NCI-H146 treated with DMSO at 0.1 percent for 48 hours (cell line): ENCODE data around the gene ITLN1.
"Not testable (repeated sequence)": the region's sequence is repeated elsewhere in the genome, so short reads cannot be mapped to it uniquely, and the experiment has no call there.

Source experiments
- DNase-seq: peaks from one replicate; lab custom pipeline; 2025; ENCODE audit not compliant: unreplicated experiment; lab: John Stamatoyannopoulos, UW

The ITLN1 gene

GRCh38 chr1:160883581-160884513 lies 1.1 kb downstream of the ITLN1 start:
- no peak for DNase-seq

GRCh38 chr1:160882582-160882981 lies 2.4 kb downstream of the ITLN1 start:
- no peak for DNase-seq

- DNase-seq, result not testable (repeated sequence)
Measured at GRCh38 chr1:160881264-160881663, 3.7 kb downstream of the ITLN1 start.

GRCh38 chr1:160880216-160880615 lies 4.8 kb downstream of the ITLN1 start:
- no peak for DNase-seq

- DNase-seq, result no peak
Measured at GRCh38 chr1:160879056-160879455, 5.9 kb downstream of the ITLN1 start.

GRCh38 chr1:160877221-160877620 lies 7.8 kb downstream of the ITLN1 start:
- DNase-seq, result no peak

- DNase-seq, result no peak
Measured at GRCh38 chr1:160876311-160876710, 8.7 kb downstream of the ITLN1 start.

DNA sequence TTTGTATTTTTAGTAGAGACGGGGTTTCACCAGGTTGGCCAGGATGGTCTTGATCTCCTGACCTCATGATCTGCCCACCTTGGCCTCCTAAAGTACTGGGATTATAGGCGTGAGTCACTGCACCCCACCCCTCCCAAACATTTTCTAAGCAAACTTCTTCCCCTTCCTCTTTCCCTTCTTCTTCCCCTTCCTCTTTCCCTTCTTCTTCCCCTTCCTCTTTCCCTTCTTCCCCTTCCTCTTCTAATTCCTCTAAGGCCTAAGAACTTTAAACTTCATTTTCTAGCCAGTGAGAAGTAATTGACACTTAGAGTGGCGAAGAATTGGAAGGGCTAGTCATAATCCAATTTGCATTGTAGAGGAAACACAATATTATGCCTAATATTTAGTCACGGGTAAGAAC lies 9.4 kb downstream of the ITLN1 start:
- not testable (repeated sequence) for DNase-seq

DNA sequence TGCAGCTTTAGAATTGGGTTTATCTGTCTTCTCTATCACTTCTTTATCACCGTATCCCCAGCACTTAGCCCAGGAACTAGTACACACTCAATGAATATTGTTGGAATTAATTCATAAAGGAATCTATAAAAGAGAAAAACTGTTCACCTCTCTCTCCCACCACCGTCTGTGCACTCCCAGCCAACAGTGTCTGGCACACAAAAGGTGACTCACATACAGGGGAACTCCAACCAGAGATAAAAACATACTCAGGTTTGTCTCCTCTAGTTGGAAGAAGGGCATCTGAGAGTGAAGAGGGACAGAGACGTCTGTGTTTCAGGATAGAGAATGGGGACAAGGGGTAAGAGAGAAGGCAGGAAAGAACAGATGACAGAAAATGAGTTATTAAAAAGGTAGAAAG lies 10.0 kb downstream of the ITLN1 start:
- DNase-seq, result no peak

DNA sequence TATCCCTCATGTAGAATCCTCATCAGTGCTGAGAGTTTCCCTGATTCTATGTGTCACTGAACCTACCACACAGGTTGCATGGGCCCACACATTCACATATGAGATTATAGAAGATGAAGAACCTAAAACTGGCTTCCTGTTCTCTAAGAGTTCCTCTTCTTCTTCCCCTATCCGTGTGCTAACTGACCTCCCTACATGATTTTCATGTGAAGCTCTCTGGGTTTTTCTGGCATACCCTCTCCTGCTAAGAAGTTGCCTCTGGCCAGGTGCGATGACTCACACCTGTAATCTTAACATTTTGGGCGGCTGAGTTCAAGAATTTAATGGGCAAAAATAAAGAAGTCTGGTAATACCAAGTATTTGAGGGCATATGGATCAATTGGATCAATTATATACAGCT lies 16.8 kb downstream of the ITLN1 start:
- no peak for DNase-seq

GRCh38 chr1:160867651-160868050 lies 17.3 kb downstream of the ITLN1 start:
- not testable (repeated sequence) for DNase-seq

GRCh38 chr1:160866695-160867260 lies 18.2 kb downstream of the ITLN1 start:
- no peak for DNase-seq

DNA sequence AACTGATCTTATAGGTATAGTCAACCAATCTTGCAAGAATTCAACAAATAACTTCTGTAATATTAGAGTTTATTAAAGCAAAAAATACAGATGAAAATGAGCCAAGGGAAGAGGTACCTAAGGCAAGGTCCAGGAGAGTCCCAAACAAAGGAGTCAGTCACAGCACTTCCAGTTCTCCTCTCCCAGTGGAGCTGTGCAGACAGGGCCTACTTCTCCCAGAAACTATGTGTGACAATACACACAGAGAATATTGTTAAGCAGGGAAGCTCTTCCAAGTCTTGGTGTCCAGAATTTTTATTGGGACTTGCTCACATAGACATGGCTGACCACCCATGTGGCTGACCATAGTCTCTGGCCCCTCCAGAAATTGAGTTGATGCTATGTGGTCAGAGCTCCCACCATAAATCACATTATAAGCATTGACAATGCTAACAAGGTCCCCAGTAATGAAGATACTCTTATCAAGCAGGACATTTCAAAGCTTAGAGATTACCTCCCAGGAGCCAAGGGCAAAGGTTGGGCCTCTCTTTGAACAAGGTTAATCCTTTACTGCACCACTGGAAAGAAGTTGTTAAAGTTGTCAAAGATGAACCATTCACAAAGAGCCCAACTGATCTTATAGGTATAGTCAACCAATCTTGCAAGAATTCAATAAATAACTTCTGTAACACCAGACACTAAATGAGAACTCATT lies 18.8 kb downstream of the ITLN1 start:
- DNase-seq, result no peak

GRCh38 chr1:160865337-160865736 lies 19.6 kb downstream of the ITLN1 start:
- DNase-seq, result no peak

GRCh38 chr1:160864173-160864572 lies 20.8 kb downstream of the ITLN1 start:
- no peak for DNase-seq

- DNase-seq, result no peak
Measured at GRCh38 chr1:160863774-160864131, 21.2 kb downstream of the ITLN1 start.

DNA sequence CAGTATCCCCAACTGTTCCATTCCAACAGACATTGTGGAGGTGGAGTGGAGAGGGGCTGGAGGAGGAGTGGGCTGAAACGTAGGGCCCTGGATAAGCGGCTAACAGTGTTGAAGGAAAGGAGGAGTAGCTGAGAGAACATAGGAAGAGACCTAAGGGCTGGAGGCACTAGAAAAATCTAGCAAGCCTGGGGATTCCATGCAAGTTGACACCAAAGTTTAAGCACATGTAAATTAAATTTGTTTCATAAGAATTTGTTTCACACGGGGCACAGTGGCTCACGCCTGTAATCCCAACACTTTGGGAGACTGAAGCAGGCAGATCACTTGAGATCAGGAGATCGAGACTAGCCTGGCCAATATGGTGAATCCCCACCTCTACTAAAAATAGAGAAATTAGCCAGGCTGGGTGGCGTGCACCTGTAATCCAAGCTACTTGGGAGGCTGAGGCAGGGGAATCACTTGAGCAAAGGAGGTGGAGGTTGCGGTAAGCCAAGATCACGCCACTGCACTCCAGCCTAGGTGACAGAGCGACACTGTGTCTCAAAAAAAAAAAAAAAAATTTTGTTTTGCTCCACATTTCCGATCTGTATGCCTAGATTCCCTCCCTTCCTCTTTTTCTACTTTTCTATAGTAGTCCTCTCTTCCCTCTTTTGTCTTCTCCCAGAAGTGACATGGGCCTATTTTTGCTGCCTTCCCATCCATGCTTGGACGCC lies 21.8 kb downstream of the ITLN1 start:
- DNase-seq, result no peak

DNA sequence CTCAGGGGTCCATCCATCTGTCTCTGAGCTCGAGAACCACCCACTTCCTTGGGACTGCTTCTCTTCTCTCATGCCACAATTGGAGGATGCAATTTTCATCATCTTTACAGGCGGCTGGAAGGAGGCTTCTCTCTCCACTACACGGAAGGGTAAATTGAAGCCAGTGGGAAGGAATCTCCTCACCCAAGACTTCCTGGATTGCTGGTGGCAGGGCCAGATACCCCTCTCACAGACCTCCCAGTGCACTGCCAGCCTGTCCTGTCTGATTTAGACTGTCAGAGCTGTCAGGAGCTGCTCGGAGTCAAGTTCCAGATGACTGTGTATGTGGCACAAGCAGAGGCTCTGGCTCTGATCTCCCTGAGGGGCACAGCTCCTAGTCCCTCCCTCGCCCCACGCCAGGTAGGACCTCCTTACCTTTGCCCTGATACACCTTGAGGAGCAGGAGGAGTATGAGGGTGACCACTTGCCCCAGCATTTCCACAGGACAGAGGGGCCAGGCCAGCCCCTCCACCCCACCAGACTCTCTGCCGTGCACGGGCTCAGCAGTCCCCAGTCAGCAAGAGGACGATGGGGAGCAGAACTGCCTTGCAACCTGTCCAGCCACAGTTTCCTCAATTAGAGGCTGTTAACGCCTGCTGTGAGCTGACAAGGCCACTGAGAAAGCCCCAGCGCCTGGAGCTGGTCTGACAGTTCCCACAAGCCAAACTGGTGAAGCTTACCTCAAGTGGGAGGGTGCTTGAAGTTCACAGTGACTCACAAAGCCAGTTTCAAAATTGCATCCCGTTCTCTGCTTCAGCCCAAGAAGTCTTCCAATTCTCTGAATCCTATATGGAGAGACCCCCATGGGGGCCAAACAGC lies 22.5 kb downstream of the ITLN1 start, which contains the start of gene CD244:
Gene CD244, minus strand, starts transcription at position 685 of the 858 bp plus-strand sequence. Its CDS starts 210 bp downstream, at position 475.
- no peak for DNase-seq

- no peak for DNase-seq
Measured at GRCh38 chr1:160860840-160861505, 24.0 kb downstream of the ITLN1 start.

DNA sequence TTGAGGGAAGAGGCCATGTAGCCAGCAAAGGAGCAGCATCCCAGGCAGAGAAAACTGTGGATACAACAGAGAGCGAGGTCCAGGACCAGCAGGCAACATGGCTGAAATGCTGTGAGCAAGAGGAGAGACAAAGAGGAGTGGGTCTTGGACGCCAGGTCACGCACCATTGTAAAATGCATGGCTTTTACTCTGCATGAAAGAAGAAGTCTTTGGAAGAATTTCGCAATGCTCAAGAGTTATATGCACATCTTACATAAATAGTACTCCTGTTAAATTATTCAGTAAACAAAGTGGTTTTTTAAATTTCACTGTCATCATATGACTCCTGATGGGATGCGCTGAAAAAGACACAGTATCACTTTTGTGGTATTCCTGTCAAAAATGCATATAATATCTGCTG lies 25.8 kb downstream of the ITLN1 start:
- no peak for DNase-seq
